DND-41 (cell line): ENCODE measurements around the gene SLC9B1.
"Not testable (repeated sequence)": the region's sequence is repeated elsewhere in the genome, so short reads cannot be mapped to it uniquely, and the experiment has no call there.

Experiments used
- ATAC-seq: fragments of 200-7000 bp; cut with Tn5 transposase; 3 replicates; pipeline ENCODE4 v1.9.1; 2021; ENCODE audit warnings: low read depth; ENCODE audit not compliant: insufficient read depth
- DNase-seq: peaks from one replicate; pipeline ENCODE4 v3.0.0-alpha.2; 2020
- H2AFZ ChIP-seq: 2 replicates; pipeline ENCODE4 v1.6.0; 2012; ENCODE audit warnings: low read depth, low read length
- H3K27ac ChIP-seq: 2 replicates; pipeline ENCODE4 v1.5.1; 2012; ENCODE audit warnings: low read length, inconsistent platforms
- H3K27me3 ChIP-seq: fragments of 200-600 bp; sonication (generic); 2 replicates; pipeline ENCODE4 v1.6.0; 2012; ENCODE audit warnings: low read length, mild to moderate bottlenecking, inconsistent platforms; ENCODE audit not compliant: insufficient read depth, poor library complexity
- H3K36me3 ChIP-seq: 2 replicates; pipeline ENCODE4 v1.5.1; 2012; ENCODE audit warnings: low read length, inconsistent platforms; ENCODE audit not compliant: insufficient read depth
- H3K4me1 ChIP-seq: 2 replicates; pipeline ENCODE4 v1.5.1; 2012; ENCODE audit warnings: mild to moderate bottlenecking, low read length; ENCODE audit not compliant: insufficient read depth
- H3K4me2 ChIP-seq: 2 replicates; pipeline ENCODE4 v1.6.0; 2012; ENCODE audit warnings: mild to moderate bottlenecking, moderate library complexity, low read length, inconsistent platforms; ENCODE audit not compliant: insufficient read depth
- H3K4me3 ChIP-seq, 2 experiments: fragments of 200-600 bp in 1 of 2; shearing (Covaris generic) in 1 of 2; 2 replicates each; pipeline ENCODE4 v1.5.1; 2012 to 2016; ENCODE audit warnings: inconsistent platforms in 2 of 2, low read length in 2 of 2, mild to moderate bottlenecking in 2 of 2, low read depth in 1 of 2, moderate library complexity in 1 of 2
- H3K79me2 ChIP-seq: 2 replicates; pipeline ENCODE4 v1.6.0; 2012; ENCODE audit warnings: low read length, inconsistent platforms; ENCODE audit not compliant: insufficient read depth
- H3K9ac ChIP-seq: 2 replicates; pipeline ENCODE4 v1.6.0; 2012; ENCODE audit warnings: low read depth, mild to moderate bottlenecking, inconsistent platforms, low read length, moderate library complexity
- H3K9me3 ChIP-seq: 2 replicates; pipeline ENCODE4 v1.5.1; 2012; ENCODE audit warnings: low read length, moderate library complexity, mild to moderate bottlenecking, inconsistent platforms; ENCODE audit not compliant: insufficient read depth, severe bottlenecking
- H4K20me1 ChIP-seq: 2 replicates; pipeline ENCODE4 v1.6.0; 2012; ENCODE audit warnings: low read length; ENCODE audit not compliant: insufficient read depth
- CTCF ChIP-seq: IDR thresholded peaks from 2 replicates; pipeline ENCODE4 v1.5.1; 2012; ENCODE audit warnings: borderline replicate concordance, low read length, moderate library complexity, mild to moderate bottlenecking; ENCODE audit not compliant: poor library complexity, severe bottlenecking; ENCODE audit errors: extremely low read depth
- EZH2 ChIP-seq: IDR thresholded peaks from 3 replicates; pipeline ENCODE4 v1.6.1; 2012; ENCODE audit warnings: borderline replicate concordance, low read depth, mild to moderate bottlenecking, moderate library complexity, low read length, inconsistent platforms; ENCODE audit not compliant: severe bottlenecking

The SLC9B1 gene

GRCh38 chr4:103002551-103002950 lies 17.0 kb downstream of the SLC9B1 start:
- no peak overlapping the region for H2AFZ ChIP-seq
- H3K79me2 ChIP-seq, result no peaks in the 10 kb centered on the region
- no peak overlapping the region for H3K27ac ChIP-seq
- no peak for ATAC-seq
- H3K27me3 ChIP-seq, result no peaks in the 10 kb centered on the region
- DNase-seq, result no peak
- H3K9ac ChIP-seq, result no peak overlapping the region
- H4K20me1 ChIP-seq, result no peaks in the 10 kb centered on the region
- H3K9me3 ChIP-seq, result peaks cover 2% of the 10 kb centered on the region
- no peak for TF ChIP-seq EZH2
- no peak for TF ChIP-seq CTCF
- no peak overlapping the region for H3K4me2 ChIP-seq
- no peaks in the 10 kb centered on the region for H3K4me1 ChIP-seq
- no peaks in the 10 kb centered on the region for H3K36me3 ChIP-seq
- H3K4me3 ChIP-seq, result no peak overlapping the region

GRCh38 chr4:102994803-102995202 lies 24.7 kb downstream of the SLC9B1 start:
- no peaks in the 10 kb centered on the region for H3K79me2 ChIP-seq
- no peak for ATAC-seq
- H3K4me1 ChIP-seq, result no peaks in the 10 kb centered on the region
- H3K9ac ChIP-seq, result no peak overlapping the region
- H3K27me3 ChIP-seq, result no peaks in the 10 kb centered on the region
- no peak overlapping the region for H2AFZ ChIP-seq
- H4K20me1 ChIP-seq, result no peaks in the 10 kb centered on the region
- H3K9me3 ChIP-seq, result peaks cover 5% of the 10 kb centered on the region
- no peak for TF ChIP-seq EZH2
- no peak for TF ChIP-seq CTCF
- H3K27ac ChIP-seq, result no peak overlapping the region
- H3K4me3 ChIP-seq, result no peak overlapping the region
- H3K36me3 ChIP-seq, result no peaks in the 10 kb centered on the region
- H3K4me2 ChIP-seq, result no peak overlapping the region
- no peak for DNase-seq

- not testable (repeated sequence) for H3K79me2 ChIP-seq, H3K9ac ChIP-seq, ATAC-seq, H3K4me3 ChIP-seq, DNase-seq, H4K20me1 ChIP-seq, H3K27me3 ChIP-seq, H3K4me2 ChIP-seq, H3K36me3 ChIP-seq, H3K9me3 ChIP-seq, H2AFZ ChIP-seq, H3K4me1 ChIP-seq, H3K27ac ChIP-seq
Measured at GRCh38 chr4:102993985-102994384, 25.5 kb downstream of the SLC9B1 start.

- H3K9ac ChIP-seq, result no peak overlapping the region
- H3K4me1 ChIP-seq, result no peaks in the 10 kb centered on the region
- no peak overlapping the region for H3K27ac ChIP-seq
- ATAC-seq (no peak), DNase-seq (no peak)
- no peaks in the 10 kb centered on the region for H3K36me3 ChIP-seq
- no peak overlapping the region for H3K4me2 ChIP-seq
- H3K9me3 ChIP-seq, result peaks cover 5% of the 10 kb centered on the region
- H3K27me3 ChIP-seq, result no peaks in the 10 kb centered on the region
- H3K79me2 ChIP-seq, result no peaks in the 10 kb centered on the region
- no peaks in the 10 kb centered on the region for H4K20me1 ChIP-seq
- TF ChIP-seq EZH2 (no peak), CTCF (no peak)
- H2AFZ ChIP-seq, result no peak overlapping the region
- H3K4me3 ChIP-seq, result no peak overlapping the region
Measured at GRCh38 chr4:102988429-102989020, 31.0 kb downstream of the SLC9B1 start.
